ENCODE data around the gene NXPH1. TPM values are rescaled to one million over a fixed set of nuclear protein-coding genes. Genes with fewer than 3 reads are reported as not detected.
A peak's percentile ranks its signal among the peaks of the same experiment; 100 is the strongest.

Gene NXPH1
- total RNA-seq, 2 donors from 2014 or later: 0.24 TPM; not detected in 1

GRCh38 chr7:8590791-8591190 is 157.4 kb downstream of the NXPH1 start:
- no peaks in the 10 kb centered on the region for H3K36me3 Mint-ChIP-seq (ENCODE audit: low read depth)
- Histone ChIP-seq H3K27me3 (ENCODE audit: control insufficient read depth, insufficient read depth, low read length, poor library complexity, severe bottlenecking) (no peaks in the 10 kb centered on the region), H3K36me3 (ENCODE audit: control insufficient read depth, insufficient read depth, low read length) (no peaks in the 10 kb centered on the region), H3K9me3 (ENCODE audit: control insufficient read depth, low read length) (no peaks in the 10 kb centered on the region), H3K4me3 (ENCODE audit: low read length) (no peak overlapping the region), H3K9ac (ENCODE audit: extremely low read depth, low read length, poor library complexity, severe bottlenecking) (no peak overlapping the region), H3K27ac (ENCODE audit: low read depth, low read length) (no peak overlapping the region), H3K4me1 (ENCODE audit: control insufficient read depth, insufficient read depth, low read length) (no peaks in the 10 kb centered on the region)
- no peak for DNase-seq
- no peak overlapping the region for H3K27ac Mint-ChIP-seq
- H3K9me3 Mint-ChIP-seq: peaks cover 4% of the 10 kb centered on the region
- no peaks in the 10 kb centered on the region for H3K27me3 Mint-ChIP-seq (ENCODE audit: insufficient read depth)
- 83 to 91% methylated on average over 1 to 2 of the region's 3 CpGs for WGBS, 2 experiments (ENCODE audit: insufficient coverage in 1 of 2, insufficient read length in 1 of 2)
- peak overlapping the region; percentile 8 for H3K4me3 Mint-ChIP-seq
- no peak for TF ChIP-seq CTCF (conservative IDR thresholded peaks at IDR 0.05)
- peaks cover 28% of the 10 kb centered on the region for H3K4me1 Mint-ChIP-seq

GRCh38 chr7:8591289-8591688 is 157.9 kb downstream of the NXPH1 start:
- H3K4me3 Mint-ChIP-seq: peak overlapping the region; percentile 8
- H3K9me3 ChIP-seq (ENCODE audit: control insufficient read depth, low read length): no peaks in the 10 kb centered on the region
- H3K9me3 Mint-ChIP-seq: peaks cover 4% of the 10 kb centered on the region
- H3K27me3 ChIP-seq (ENCODE audit: control insufficient read depth, insufficient read depth, low read length, poor library complexity, severe bottlenecking): no peaks in the 10 kb centered on the region
- no peaks in the 10 kb centered on the region for H3K27me3 Mint-ChIP-seq (ENCODE audit: insufficient read depth)
- H3K4me3 ChIP-seq (ENCODE audit: low read length): no peak overlapping the region
- H3K4me1 ChIP-seq (ENCODE audit: control insufficient read depth, insufficient read depth, low read length): no peaks in the 10 kb centered on the region
- no peak overlapping the region for H3K9ac ChIP-seq (ENCODE audit: extremely low read depth, low read length, poor library complexity, severe bottlenecking)
- H3K4me1 Mint-ChIP-seq: peaks cover 28% of the 10 kb centered on the region
- no peak overlapping the region for H3K27ac Mint-ChIP-seq
- no peaks in the 10 kb centered on the region for H3K36me3 ChIP-seq (ENCODE audit: control insufficient read depth, insufficient read depth, low read length)
- H3K27ac ChIP-seq (ENCODE audit: low read depth, low read length): no peak overlapping the region
- H3K36me3 Mint-ChIP-seq (ENCODE audit: low read depth): no peaks in the 10 kb centered on the region
- no peak for TF ChIP-seq CTCF (conservative IDR thresholded peaks at IDR 0.05)
- DNase-seq: no peak

- peaks cover 28% of the 10 kb centered on the region for H3K4me1 Mint-ChIP-seq
Measured at GRCh38 chr7:8592167-8592566, 158.8 kb downstream of the NXPH1 start.

More at GRCh38 chr7:8592167-8592566, 158.8 kb downstream of the NXPH1 start:
- DNase-seq: no peak
- Histone ChIP-seq H3K4me1 (ENCODE audit: control insufficient read depth, insufficient read depth, low read length) (no peaks in the 10 kb centered on the region), H3K27me3 (ENCODE audit: control insufficient read depth, insufficient read depth, low read length, poor library complexity, severe bottlenecking) (no peaks in the 10 kb centered on the region), H3K9me3 (ENCODE audit: control insufficient read depth, low read length) (no peaks in the 10 kb centered on the region), H3K9ac (ENCODE audit: extremely low read depth, low read length, poor library complexity, severe bottlenecking) (no peak overlapping the region), H3K36me3 (ENCODE audit: control insufficient read depth, insufficient read depth, low read length) (no peaks in the 10 kb centered on the region), H3K4me3 (ENCODE audit: low read length) (no peak overlapping the region), H3K27ac (ENCODE audit: low read depth, low read length) (no peak overlapping the region)
- WGBS, 2 experiments (ENCODE audit: insufficient coverage in 1 of 2, insufficient read length in 1 of 2): 98% methylated on average over 2 of the region's 2 CpGs; no CpG with 5 or more reads in 1 of the 2 experiments
- Mint-ChIP-seq H3K9me3 (peaks cover 4% of the 10 kb centered on the region), H3K4me3 (no peak overlapping the region), H3K27me3 (ENCODE audit: insufficient read depth) (no peaks in the 10 kb centered on the region), H3K27ac (no peak overlapping the region), H3K36me3 (ENCODE audit: low read depth) (no peaks in the 10 kb centered on the region)
- TF ChIP-seq CTCF (conservative IDR thresholded peaks at IDR 0.05): no peak
